ENCODE data around the gene GGNBP2.

GGNBP2 gene

DNA sequence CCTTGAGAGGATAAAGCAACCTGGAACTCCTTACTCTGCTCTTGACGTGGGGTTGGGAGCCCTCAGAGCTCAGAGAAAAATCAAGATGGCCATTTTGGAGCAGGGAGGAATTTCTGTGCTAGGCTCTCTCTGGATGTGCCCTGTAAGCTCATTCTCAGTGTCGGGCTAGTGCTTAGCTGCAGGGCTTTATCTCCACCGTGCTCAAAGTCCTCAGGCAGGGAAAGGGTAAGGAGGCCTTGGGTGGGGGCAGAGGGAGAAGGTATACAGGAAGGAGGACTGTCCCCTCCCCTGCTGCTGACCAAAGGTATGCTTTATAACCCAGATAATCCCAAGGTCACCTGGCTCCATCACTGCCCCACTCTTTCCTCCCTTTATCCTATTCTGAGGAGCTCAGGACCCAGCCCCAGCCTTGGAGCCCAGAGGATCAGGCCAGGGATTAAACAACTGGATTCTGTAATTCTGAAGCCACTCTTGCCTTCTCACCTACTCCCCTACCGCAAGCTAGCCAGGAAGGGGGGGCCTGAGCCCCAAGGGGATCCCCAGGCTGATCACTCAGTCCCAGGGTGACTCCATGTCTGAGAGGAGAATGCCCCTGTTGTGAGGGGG, 48.1 kb downstream of the GGNBP2 start:
- Histone ChIP-seq H3K4me1 (ENCODE audit: insufficient read depth, poor library complexity, severe bottlenecking) (no peaks in the 10 kb centered on the region), H3K36me3 (ENCODE audit: low read depth) (peaks cover 24% of the 10 kb centered on the region), H3K27ac (ENCODE audit: poor library complexity, severe bottlenecking) (peak overlapping the region; percentile 36), H3K27me3 (ENCODE audit: insufficient read depth, poor library complexity, severe bottlenecking) (no peaks in the 10 kb centered on the region), H3K9me3 (ENCODE audit: severe bottlenecking) (no peaks in the 10 kb centered on the region), H3K4me3 (ENCODE audit: severe bottlenecking) (peak overlapping the region; percentile 85)
- ATAC-seq (ENCODE audit: low read depth) = peak; percentile 13; the same call in 1 of the 3 replicates
- TF ChIP-seq, protein P1, sequence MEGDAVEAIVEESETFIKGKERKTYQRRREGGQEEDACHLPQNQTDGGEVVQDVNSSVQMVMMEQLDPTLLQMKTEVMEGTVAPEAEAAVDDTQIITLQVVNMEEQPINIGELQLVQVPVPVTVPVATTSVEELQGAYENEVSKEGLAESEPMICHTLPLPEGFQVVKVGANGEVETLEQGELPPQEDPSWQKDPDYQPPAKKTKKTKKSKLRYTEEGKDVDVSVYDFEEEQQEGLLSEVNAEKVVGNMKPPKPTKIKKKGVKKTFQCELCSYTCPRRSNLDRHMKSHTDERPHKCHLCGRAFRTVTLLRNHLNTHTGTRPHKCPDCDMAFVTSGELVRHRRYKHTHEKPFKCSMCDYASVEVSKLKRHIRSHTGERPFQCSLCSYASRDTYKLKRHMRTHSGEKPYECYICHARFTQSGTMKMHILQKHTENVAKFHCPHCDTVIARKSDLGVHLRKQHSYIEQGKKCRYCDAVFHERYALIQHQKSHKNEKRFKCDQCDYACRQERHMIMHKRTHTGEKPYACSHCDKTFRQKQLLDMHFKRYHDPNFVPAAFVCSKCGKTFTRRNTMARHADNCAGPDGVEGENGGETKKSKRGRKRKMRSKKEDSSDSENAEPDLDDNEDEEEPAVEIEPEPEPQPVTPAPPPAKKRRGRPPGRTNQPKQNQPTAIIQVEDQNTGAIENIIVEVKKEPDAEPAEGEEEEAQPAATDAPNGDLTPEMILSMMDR (IDR thresholded peaks at IDR 0.05; ENCODE audit: poor library complexity, severe bottlenecking) = no peak
- DNase-seq (ENCODE audit: low spot score) = no peak

DNA sequence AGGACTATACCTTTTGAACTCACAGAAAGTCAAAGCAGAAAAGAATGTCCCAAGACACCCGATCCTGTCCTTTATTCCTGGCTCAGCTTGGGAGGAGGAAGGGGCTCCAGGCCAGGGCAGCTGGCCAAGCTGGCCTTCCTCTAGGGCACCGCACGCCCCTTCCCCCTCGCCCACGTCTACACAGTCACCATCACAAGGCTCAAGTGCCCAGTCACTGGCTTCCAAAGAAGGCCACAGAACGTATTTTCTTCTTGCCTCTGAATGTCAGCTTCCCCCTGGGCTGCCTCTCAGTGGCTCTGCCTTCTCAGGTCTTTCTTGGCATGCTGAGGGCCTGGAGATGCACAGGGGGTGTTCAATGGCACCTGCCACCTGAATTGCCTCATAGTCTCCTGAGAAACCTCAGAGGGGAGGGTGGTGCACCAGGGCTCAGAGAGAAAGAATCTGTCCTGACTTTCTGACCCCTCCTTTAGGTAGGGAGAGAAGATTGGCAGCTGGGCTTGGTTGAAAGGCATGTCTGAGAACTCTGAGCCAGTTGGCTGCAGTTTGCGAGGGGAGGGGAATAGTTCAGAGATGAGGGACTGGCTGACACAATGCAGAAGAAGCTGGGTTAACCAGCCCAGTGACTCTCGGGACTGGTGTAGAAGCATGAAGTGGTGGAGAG, 49.1 kb downstream of the GGNBP2 start:
- peaks cover 17% of the 10 kb centered on the region for H3K36me3 ChIP-seq (ENCODE audit: low read depth)
- no peaks in the 10 kb centered on the region for H3K9me3 ChIP-seq (ENCODE audit: severe bottlenecking)
- no peaks in the 10 kb centered on the region for H3K27me3 ChIP-seq (ENCODE audit: insufficient read depth, poor library complexity, severe bottlenecking)
- TF ChIP-seq, protein P1 (IDR thresholded peaks at IDR 0.05; ENCODE audit: poor library complexity, severe bottlenecking) = no peak
- no peak overlapping the region for H3K4me3 ChIP-seq (ENCODE audit: severe bottlenecking)
- no peak overlapping the region for H3K27ac ChIP-seq (ENCODE audit: poor library complexity, severe bottlenecking)
- H3K4me1 ChIP-seq (ENCODE audit: insufficient read depth, poor library complexity, severe bottlenecking) = no peaks in the 10 kb centered on the region
- DNase-seq (ENCODE audit: low spot score) (no peak), ATAC-seq (ENCODE audit: low read depth) (no peak)

DNA sequence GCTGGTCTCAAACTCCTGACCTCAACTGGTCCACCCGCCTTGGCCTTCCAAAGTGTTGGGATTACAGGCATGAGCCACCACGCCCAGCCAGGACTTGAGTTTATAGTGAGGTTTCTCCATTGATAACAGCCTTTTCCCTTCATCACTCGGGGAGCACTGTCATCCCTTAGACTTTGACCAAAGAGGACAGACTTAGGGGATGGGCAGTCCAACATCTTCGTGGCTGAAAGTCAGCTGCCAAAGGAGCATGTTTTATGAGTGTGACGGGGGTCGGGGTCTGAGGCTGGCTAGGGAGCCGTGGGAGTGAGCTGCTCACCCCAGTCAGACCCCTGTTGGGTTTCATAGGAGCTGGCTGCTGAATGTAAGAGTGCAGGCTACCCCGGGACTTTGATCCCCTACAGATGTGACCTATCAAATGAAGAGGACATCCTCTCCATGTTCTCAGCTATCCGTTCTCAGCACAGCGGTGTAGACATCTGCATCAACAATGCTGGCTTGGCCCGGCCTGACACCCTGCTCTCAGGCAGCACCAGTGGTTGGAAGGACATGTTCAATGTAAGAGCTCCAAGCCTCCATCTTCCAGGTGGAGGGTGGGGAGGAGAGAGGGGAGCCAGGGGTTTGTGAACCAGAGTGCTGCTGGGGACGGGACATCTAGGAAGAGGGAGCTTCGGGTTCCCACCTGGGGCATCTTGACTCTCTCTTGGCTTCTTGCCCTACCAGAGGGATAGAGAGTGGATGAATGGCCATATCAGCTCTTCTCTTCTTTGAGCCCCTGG, 50.1 kb downstream of the GGNBP2 start:
- TF ChIP-seq, protein P1 (IDR thresholded peaks at IDR 0.05; ENCODE audit: poor library complexity, severe bottlenecking) = no peak
- ATAC-seq (ENCODE audit: low read depth) = no peak
- no peak overlapping the region for H3K27ac ChIP-seq (ENCODE audit: poor library complexity, severe bottlenecking)
- no peaks in the 10 kb centered on the region for H3K9me3 ChIP-seq (ENCODE audit: severe bottlenecking)
- DNase-seq (ENCODE audit: low spot score) = no peak
- H3K4me1 ChIP-seq (ENCODE audit: insufficient read depth, poor library complexity, severe bottlenecking) = no peaks in the 10 kb centered on the region
- H3K36me3 ChIP-seq (ENCODE audit: low read depth) = peaks cover 7% of the 10 kb centered on the region
- H3K27me3 ChIP-seq (ENCODE audit: insufficient read depth, poor library complexity, severe bottlenecking) = no peaks in the 10 kb centered on the region
- H3K4me3 ChIP-seq (ENCODE audit: severe bottlenecking) = no peak overlapping the region

DNA sequence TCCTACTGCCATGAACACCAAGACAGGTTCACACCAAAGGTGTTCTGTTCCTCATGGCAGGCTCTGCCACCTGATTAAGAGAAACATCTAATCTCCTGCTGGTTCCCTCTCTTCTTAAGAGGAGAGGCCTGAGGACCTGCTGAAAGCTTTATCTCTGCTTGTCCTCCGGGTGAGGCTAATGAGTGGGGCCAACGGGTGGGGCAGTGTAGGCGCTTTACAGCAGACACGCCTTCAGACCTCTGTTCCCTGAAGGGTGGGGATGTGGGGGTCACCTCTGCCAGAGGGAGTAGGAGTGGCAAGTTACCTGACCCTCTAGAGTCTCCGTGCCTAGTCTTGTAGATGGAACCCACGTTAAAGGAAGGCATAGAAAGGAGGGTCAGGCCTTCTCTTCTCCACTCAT, 52.5 kb downstream of the GGNBP2 start:
- DNase-seq (ENCODE audit: low spot score) = no peak
- no peaks in the 10 kb centered on the region for H3K9me3 ChIP-seq (ENCODE audit: severe bottlenecking)
- ATAC-seq (ENCODE audit: low read depth) = no peak
- no peak overlapping the region for H3K27ac ChIP-seq (ENCODE audit: poor library complexity, severe bottlenecking)
- TF ChIP-seq, protein P1 (IDR thresholded peaks at IDR 0.05; ENCODE audit: poor library complexity, severe bottlenecking) = no peak
- H3K4me1 ChIP-seq (ENCODE audit: insufficient read depth, poor library complexity, severe bottlenecking) = no peaks in the 10 kb centered on the region
- no peak overlapping the region for H3K4me3 ChIP-seq (ENCODE audit: severe bottlenecking)
- H3K36me3 ChIP-seq (ENCODE audit: low read depth) = no peaks in the 10 kb centered on the region
- H3K27me3 ChIP-seq (ENCODE audit: insufficient read depth, poor library complexity, severe bottlenecking) = no peaks in the 10 kb centered on the region
